Esophagus muscularis mucosa (tissue), 4 donors: ENCODE results near the gene CCDC185. TPM values are rescaled to one million over a fixed set of nuclear protein-coding genes. Genes with fewer than 3 reads are reported as not detected.

Experiments used
- DNase-seq: peaks from one replicate; pipeline ENCODE4 v3.0.0-alpha.2; 2017; ENCODE audit errors: extremely low spot score
- H3K27ac ChIP-seq, 4 donors: fragments of 200-600 bp; sonication (generic); replicated peaks in 1 of 4; 1 replicate in 3 of 4; 2 replicates in 1 of 4; pipeline ENCODE4 v1.5.1; 2016 to 2019; ENCODE audit warnings: mild to moderate bottlenecking in 1 of 4
- H3K27me3 ChIP-seq, 4 donors: fragments of 200-600 bp; sonication (generic); one replicate each; pipeline versions ENCODE4 v1.5.1 to v1.6.0; 2016 to 2019
- H3K36me3 ChIP-seq, 4 donors: fragments of 200-600 bp; sonication (generic); one replicate each; pipeline ENCODE4 v1.5.1; 2016 to 2019
- H3K4me1 ChIP-seq, 4 donors: fragments of 200-600 bp; sonication (generic); one replicate each; pipeline ENCODE4 v1.5.1; 2016 to 2019
- H3K4me3 ChIP-seq, 4 donors: fragments of 200-600 bp; sonication (generic); 1 replicate in 2 of 4; 2 replicates in 2 of 4; pipeline ENCODE4 v1.5.1; 2016 to 2019; ENCODE audit warnings: mild to moderate bottlenecking in 4 of 4, moderate library complexity in 1 of 4
- H3K9me3 ChIP-seq, 4 donors: fragments of 200-600 bp; sonication (generic); 1 replicate in 3 of 4; 2 replicates in 1 of 4; pipeline ENCODE4 v1.5.1; 2016 to 2019
- CTCF ChIP-seq, 3 experiments: fragments of 200-600 bp in 2 of 3; fragments of 450-650 bp in 1 of 3; sonication (generic) in 2 of 3; IDR thresholded peaks; one replicate each; pipeline ENCODE4 v1.5.1; 2017 to 2019; ENCODE audit warnings: antibody characterized with exemption in 3 of 3, mild to moderate bottlenecking in 2 of 3, moderate library complexity in 1 of 3
- EP300 ChIP-seq: sonication (generic); formaldehyde crosslinking; IDR thresholded peaks from one replicate; pipeline ENCODE4 v1.6.1; 2017; ENCODE audit warnings: antibody characterized with exemption
- POLR2A ChIP-seq: fragments of 450-650 bp; IDR thresholded peaks from one replicate; pipeline ENCODE4 v1.6.1; 2017; ENCODE audit warnings: antibody characterized with exemption, moderate library complexity, mild to moderate bottlenecking, low read depth
- POLR2AphosphoS5 ChIP-seq, 2 donors: sonication (generic); formaldehyde crosslinking; IDR thresholded peaks; one replicate each; pipeline ENCODE4 v1.6.1; 2017; ENCODE audit warnings: antibody characterized with exemption in 2 of 2
- WGBS: methylation state at CpG from one replicate; pipeline ENCODE4 v1.1.5; 2018; 5-methylcytosine and 5-hydroxymethylcytosine counted together
- intact Hi-C: fragments of 100-400 bp; cut with DNase I; formaldehyde crosslinking; loops from one replicate; pipeline ENCODE4 v1.15.1; 2023
- total RNA-seq, 4 donors: library from RNA; depleted of rRNA; stranded (reverse); fragments of >200 nt; gene quantifications; one replicate each; pipeline versions ENCODE4 v1.1.0 to v1.2.1, GENCODE V29; 2016

The CCDC185 gene
- total RNA-seq, 4 donors from 2014 or later: not detected

- TF ChIP-seq POLR2AphosphoS5 (IDR thresholded peaks at IDR 0.05) (no peak), CTCF (IDR thresholded peaks at IDR 0.05) (no peak), EP300 (no peak), POLR2A (no peak)
Observed at GRCh38 chr1:223402790-223403142, 9.6 kb downstream of the CCDC185 start.

GRCh38 chr1:223403184-223403815 is 10.1 kb downstream of the CCDC185 start:
- TF ChIP-seq EP300 (no peak), POLR2A (no peak), POLR2AphosphoS5 (IDR thresholded peaks at IDR 0.05) (no peak), CTCF (IDR thresholded peaks at IDR 0.05) (no peak)
- intact Hi-C loops: no loop called here
- 71% methylated on average over 3 of the region's 3 CpGs for WGBS
- peaks cover 0 to 10% (median 5%) of the 10 kb centered on the region in 4 donors for H3K4me1 ChIP-seq
- no peak overlapping the region for H3K27ac ChIP-seq
- H3K36me3 ChIP-seq: no peaks in the 10 kb centered on the region
- no peaks in the 10 kb centered on the region for H3K9me3 ChIP-seq
- no peaks in the 10 kb centered on the region for H3K27me3 ChIP-seq
- no peak overlapping the region for H3K4me3 ChIP-seq
- no peak for DNase-seq

More at GRCh38 chr1:223402790-223403142, 9.6 kb downstream of the CCDC185 start:
- WGBS: 72% methylated on average over 2 of the region's 2 CpGs
- Histone ChIP-seq H3K4me3 (no peak overlapping the region), H3K36me3 (no peaks in the 10 kb centered on the region), H3K9me3 (no peaks in the 10 kb centered on the region), H3K27me3 (no peaks in the 10 kb centered on the region), H3K4me1 (peaks cover 0 to 10% (median 5%) of the 10 kb centered on the region in 4 donors), H3K27ac (no peak overlapping the region)
- intact Hi-C loops: no loop called here
- no peak for DNase-seq

DNA sequence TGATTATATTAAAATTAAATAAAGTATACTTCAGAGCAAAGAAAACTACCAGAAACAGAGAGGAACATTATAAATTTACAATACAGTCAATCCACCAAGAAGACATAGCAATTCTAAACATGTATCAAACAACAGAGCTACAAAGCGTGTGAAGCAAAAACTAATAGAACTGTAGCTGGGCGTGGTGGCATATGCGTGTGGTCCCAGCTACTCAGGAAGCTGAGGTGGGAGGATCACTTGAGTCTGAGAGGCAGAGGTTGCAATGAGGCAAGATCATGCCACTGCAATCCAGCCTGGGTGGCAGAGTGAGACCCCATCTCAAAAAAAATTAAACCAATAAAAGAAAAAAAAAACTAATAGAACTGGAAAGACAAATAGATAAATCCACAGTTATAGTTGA is 12.3 kb downstream of the CCDC185 start:
- no peaks in the 10 kb centered on the region for H3K9me3 ChIP-seq
- WGBS: 83% methylated on average over 3 of the region's 3 CpGs
- no peaks in the 10 kb centered on the region for H3K36me3 ChIP-seq
- peaks cover 0 to 10% (median 5%) of the 10 kb centered on the region in 4 donors for H3K4me1 ChIP-seq
- intact Hi-C loops: no loop called here
- no peak for DNase-seq
- H3K4me3 ChIP-seq: no peak overlapping the region
- H3K27ac ChIP-seq: no peak overlapping the region
- TF ChIP-seq POLR2A (no peak), POLR2AphosphoS5 (IDR thresholded peaks at IDR 0.05) (no peak), EP300 (no peak), CTCF (IDR thresholded peaks at IDR 0.05) (no peak)
- no peaks in the 10 kb centered on the region for H3K27me3 ChIP-seq

GRCh38 chr1:223410036-223410435 is 16.8 kb downstream of the CCDC185 start:
- Histone ChIP-seq H3K27me3 (no peaks in the 10 kb centered on the region), H3K4me3 (no peak overlapping the region), H3K27ac (no peak overlapping the region), H3K36me3 (no peaks in the 10 kb centered on the region), H3K9me3 (no peaks in the 10 kb centered on the region), H3K4me1 (no peaks in the 10 kb centered on the region)
- intact Hi-C loops: no loop called here
- TF ChIP-seq EP300 (no peak), CTCF (IDR thresholded peaks at IDR 0.05) (no peak), POLR2A (no peak), POLR2AphosphoS5 (IDR thresholded peaks at IDR 0.05) (no peak)
- DNase-seq: no peak

DNA sequence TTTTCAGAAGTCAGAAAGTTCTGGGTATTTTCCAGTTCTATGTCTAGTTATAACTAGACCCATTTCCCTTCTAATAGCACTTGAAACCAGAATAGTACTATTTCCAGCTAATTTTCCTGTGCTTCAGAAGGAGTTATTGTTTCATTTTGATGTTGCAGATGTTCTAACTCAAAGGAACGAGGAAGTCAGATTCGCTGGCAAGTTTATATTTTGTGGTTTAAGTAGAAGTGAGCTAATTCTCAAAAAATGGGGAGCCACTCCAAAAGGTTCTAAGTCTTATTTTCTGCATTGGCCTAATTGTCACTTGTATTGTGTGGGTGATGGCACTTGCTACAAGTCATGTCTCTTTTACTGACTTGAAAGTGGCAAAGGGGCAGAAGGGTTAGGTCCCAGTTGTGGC is 18.1 kb downstream of the CCDC185 start:
- Histone ChIP-seq H3K27me3 (no peaks in the 10 kb centered on the region), H3K4me3 (no peak overlapping the region), H3K27ac (no peak overlapping the region), H3K4me1 (no peaks in the 10 kb centered on the region), H3K9me3 (no peaks in the 10 kb centered on the region), H3K36me3 (no peaks in the 10 kb centered on the region)
- WGBS: 37% methylated on average over 2 of the region's 2 CpGs
- DNase-seq: no peak
- TF ChIP-seq POLR2A: no peak
- no peak for TF ChIP-seq EP300
- TF ChIP-seq CTCF (IDR thresholded peaks at IDR 0.05): no peak
- no peak for TF ChIP-seq POLR2AphosphoS5 (IDR thresholded peaks at IDR 0.05)
- intact Hi-C loops: no loop called here
